Tibial artery (tissue), 4 donors: ENCODE results near the gene KDM2A.

Experiments used
- DNase-seq, 2 donors: peaks; one replicate each; pipeline ENCODE4 v3.0.0-alpha.2; 2019
- H3K27ac ChIP-seq, 2 donors: fragments of 200-600 bp; sonication (generic) in 1 of 2; 1 replicate in 1 of 2; 2 replicates in 1 of 2; pipeline ENCODE4 v1.5.1; 2018 to 2019; ENCODE audit warnings: mild to moderate bottlenecking in 1 of 2
- H3K27me3 ChIP-seq, 2 donors: fragments of 200-600 bp; sonication (generic) in 1 of 2; one replicate each; pipeline versions ENCODE4 v1.5.1 to v1.6.0; 2016 to 2019
- H3K36me3 ChIP-seq, 3 donors: fragments of 200-600 bp; sonication (generic) in 2 of 3; one replicate each; pipeline ENCODE4 v1.5.1; 2016 to 2019; ENCODE audit warnings: mild to moderate bottlenecking in 2 of 3
- H3K4me1 ChIP-seq, 4 donors: fragments of 200-600 bp; sonication (generic) in 2 of 4; 1 replicate in 3 of 4; 2 replicates in 1 of 4; pipeline ENCODE4 v1.5.1; 2016 to 2019
- H3K4me3 ChIP-seq, 2 donors: fragments of 200-600 bp; sonication (generic) in 1 of 2; 1 replicate in 1 of 2; 2 replicates in 1 of 2; pipeline ENCODE4 v1.5.1; 2018 to 2019; ENCODE audit warnings: mild to moderate bottlenecking in 2 of 2
- H3K9me3 ChIP-seq, 3 donors: fragments of 200-600 bp; sonication (generic) in 1 of 3; one replicate each; pipeline ENCODE4 v1.5.1; 2016 to 2019
- intact Hi-C: fragments of 100-400 bp; cut with DNase I; formaldehyde crosslinking; loops from one replicate; pipeline ENCODE4 v1.15.0; 2023; ENCODE audit warnings: low total_unique reads
- TF ChIP-seq, protein P1 (sequence below), 2 experiments: fragments of 200-600 bp in 1 of 2; fragments of 450-650 bp in 1 of 2; IDR thresholded peaks; one replicate each; pipeline ENCODE4 v1.5.1; 2017 to 2019; ENCODE audit warnings: antibody characterized with exemption in 2 of 2, mild to moderate bottlenecking in 1 of 2, moderate library complexity in 1 of 2

The KDM2A gene

DNA sequence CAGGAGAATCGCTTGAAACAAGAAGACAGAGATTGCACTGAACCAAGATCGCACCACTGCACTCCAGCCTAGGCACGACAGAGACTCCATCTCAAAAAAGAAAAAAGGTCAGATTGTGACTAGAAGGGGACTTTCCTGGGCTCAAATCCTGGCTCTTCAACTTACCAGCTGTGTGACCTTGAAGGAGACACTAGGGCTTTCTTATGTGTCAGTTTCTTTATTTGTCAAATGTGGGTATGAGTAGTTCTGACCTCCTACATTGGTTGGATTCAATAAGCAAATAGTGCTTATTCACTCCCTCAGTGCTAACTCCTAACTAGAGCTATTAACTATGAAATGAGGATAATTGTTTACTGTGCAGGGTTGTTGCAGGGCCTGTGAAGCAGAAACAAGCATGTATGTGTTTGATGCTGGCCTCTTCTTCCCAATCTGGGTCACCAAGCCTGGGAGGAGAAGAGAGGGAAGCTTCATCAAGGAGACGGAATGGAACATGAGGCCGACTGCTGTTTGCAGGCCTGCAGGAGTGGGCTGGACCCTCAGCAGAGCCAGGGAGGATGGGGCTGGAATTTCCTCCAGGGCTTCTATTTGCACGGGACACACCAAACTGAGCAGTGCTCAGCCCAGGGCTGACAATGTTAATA is 39.9 kb upstream of the KDM2A start:
- Histone ChIP-seq H3K27ac (no peak overlapping the region), H3K4me3 (no peak overlapping the region), H3K4me1 (peaks cover 0 to 17% (median 9%) of the 10 kb centered on the region in 4 donors), H3K9me3 (no peaks in the 10 kb centered on the region), H3K36me3 (no peaks in the 10 kb centered on the region), H3K27me3 (peaks cover 0 to 4% of the 10 kb centered on the region in 2 donors)
- no peak for DNase-seq
- TF ChIP-seq, protein P1, sequence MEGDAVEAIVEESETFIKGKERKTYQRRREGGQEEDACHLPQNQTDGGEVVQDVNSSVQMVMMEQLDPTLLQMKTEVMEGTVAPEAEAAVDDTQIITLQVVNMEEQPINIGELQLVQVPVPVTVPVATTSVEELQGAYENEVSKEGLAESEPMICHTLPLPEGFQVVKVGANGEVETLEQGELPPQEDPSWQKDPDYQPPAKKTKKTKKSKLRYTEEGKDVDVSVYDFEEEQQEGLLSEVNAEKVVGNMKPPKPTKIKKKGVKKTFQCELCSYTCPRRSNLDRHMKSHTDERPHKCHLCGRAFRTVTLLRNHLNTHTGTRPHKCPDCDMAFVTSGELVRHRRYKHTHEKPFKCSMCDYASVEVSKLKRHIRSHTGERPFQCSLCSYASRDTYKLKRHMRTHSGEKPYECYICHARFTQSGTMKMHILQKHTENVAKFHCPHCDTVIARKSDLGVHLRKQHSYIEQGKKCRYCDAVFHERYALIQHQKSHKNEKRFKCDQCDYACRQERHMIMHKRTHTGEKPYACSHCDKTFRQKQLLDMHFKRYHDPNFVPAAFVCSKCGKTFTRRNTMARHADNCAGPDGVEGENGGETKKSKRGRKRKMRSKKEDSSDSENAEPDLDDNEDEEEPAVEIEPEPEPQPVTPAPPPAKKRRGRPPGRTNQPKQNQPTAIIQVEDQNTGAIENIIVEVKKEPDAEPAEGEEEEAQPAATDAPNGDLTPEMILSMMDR (IDR thresholded peaks at IDR 0.05), result no peak
- intact Hi-C loops, result no loop called here

DNA sequence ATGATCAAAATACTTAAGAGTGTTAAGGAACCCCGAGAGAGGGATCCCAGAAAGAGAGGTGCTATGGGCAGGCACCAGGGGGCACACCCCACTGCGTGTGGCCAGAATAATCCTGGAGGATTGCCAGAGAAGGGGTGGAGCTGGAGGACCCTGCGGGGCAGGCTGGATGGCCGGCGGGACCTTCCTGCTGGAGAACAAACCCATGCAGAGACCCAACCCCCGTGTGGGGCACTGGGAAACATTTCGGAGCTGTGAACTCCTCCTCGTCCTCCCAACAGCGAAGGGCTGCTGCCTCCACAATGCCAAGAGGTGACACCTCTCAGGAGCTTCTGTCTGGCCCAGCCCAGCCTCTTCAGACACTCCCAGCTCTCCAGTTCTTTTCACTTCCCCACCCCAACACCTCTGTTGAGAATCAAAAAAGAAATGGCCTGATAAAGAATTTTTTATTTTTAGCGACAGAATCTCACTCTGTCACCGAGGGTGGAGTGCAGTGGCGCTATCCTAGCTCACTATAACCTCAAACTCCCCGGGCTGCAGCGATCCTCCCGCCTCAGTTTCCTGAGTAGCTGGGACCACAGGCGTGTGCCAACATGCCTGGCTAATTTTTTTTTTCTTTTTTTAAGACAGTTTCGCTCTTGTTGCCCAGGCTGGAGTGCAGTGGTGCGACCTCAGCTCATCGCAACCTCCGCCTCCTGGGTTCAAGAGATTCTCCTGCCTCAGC is 36.8 kb upstream of the KDM2A start:
- Histone ChIP-seq H3K27ac (no peak overlapping the region), H3K9me3 (no peaks in the 10 kb centered on the region), H3K4me1 (peaks cover 0 to 17% (median 9%) of the 10 kb centered on the region in 4 donors), H3K4me3 (no peak overlapping the region), H3K27me3 (peaks cover 0 to 4% of the 10 kb centered on the region in 2 donors), H3K36me3 (no peaks in the 10 kb centered on the region)
- DNase-seq, result no peak
- TF ChIP-seq, protein P1 (IDR thresholded peaks at IDR 0.05), result no peak
- intact Hi-C loops, result loop anchor here (5.0 to 10.0 kb wide), 2 partner anchors 85 to 143 kb away; no protein-coding TSS in a partner anchor

GRCh38 chr11:67083786-67084366 is 35.2 kb upstream of the KDM2A start:
- H3K27me3 ChIP-seq, result peaks cover 0 to 4% of the 10 kb centered on the region in 2 donors
- DNase-seq, result no peak
- intact Hi-C loops, result loop anchor here (5.0 to 10.0 kb wide), 2 partner anchors 83 to 141 kb away; no protein-coding TSS in a partner anchor
- H3K9me3 ChIP-seq, result no peaks in the 10 kb centered on the region
- H3K4me1 ChIP-seq, result peaks cover 0 to 13% (median 8%) of the 10 kb centered on the region in 4 donors
- no peaks in the 10 kb centered on the region for H3K36me3 ChIP-seq
- H3K27ac ChIP-seq, result no peak overlapping the region
- TF ChIP-seq, protein P1 (IDR thresholded peaks at IDR 0.05), result no peak
- no peak overlapping the region for H3K4me3 ChIP-seq

DNA sequence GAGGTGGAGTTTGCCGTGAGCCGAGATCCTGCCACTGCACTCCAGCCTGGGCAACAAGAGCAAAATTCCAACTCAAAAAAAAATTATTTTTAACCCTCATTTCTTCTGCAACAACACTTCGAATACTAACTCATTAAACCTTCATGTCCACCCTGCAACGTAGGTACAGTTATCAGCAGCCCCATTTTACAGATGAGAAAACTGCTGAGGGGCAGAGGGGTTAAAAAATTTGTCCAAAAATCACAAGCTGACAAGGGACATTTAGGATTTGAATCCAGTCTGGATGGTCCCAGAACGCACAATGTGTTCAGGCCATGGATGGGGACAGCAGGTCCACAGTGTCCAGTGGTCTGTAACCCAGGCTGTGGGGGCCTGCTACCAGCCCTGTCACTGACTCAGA is 33.4 kb upstream of the KDM2A start:
- Histone ChIP-seq H3K4me1 (peaks cover 0 to 13% (median 8%) of the 10 kb centered on the region in 4 donors), H3K36me3 (no peaks in the 10 kb centered on the region), H3K4me3 (no peak overlapping the region), H3K27me3 (peaks cover 0 to 4% of the 10 kb centered on the region in 2 donors), H3K9me3 (no peaks in the 10 kb centered on the region), H3K27ac (no peak overlapping the region)
- intact Hi-C loops, result loop anchor here (10.0 kb wide), 1 partner anchor 139 kb away; no protein-coding TSS in a partner anchor
- TF ChIP-seq, protein P1 (IDR thresholded peaks at IDR 0.05), result no peak
- no peak for DNase-seq

- H3K27me3 ChIP-seq, result no peaks in the 10 kb centered on the region
- TF ChIP-seq, protein P1 (IDR thresholded peaks at IDR 0.05), result no peak
- H3K4me1 ChIP-seq, result no peaks in the 10 kb centered on the region
- no peak overlapping the region for H3K27ac ChIP-seq
- intact Hi-C loops, result no loop called here
- H3K36me3 ChIP-seq, result no peaks in the 10 kb centered on the region
- H3K9me3 ChIP-seq, result no peaks in the 10 kb centered on the region
- DNase-seq, result no peak
- H3K4me3 ChIP-seq, result no peak overlapping the region
Measured at GRCh38 chr11:67090717-67091116, 28.3 kb upstream of the KDM2A start.
